Mononuclear cell (primary cell): ENCODE measurements around the gene DENND5A. TPM values are rescaled to one million over a fixed set of nuclear protein-coding genes. Genes with fewer than 3 reads are reported as not detected.
A peak's percentile ranks its signal among the peaks of the same experiment; 100 is the strongest.

Experiments used
- H3K27me3 ChIP-seq: 2 replicates; pipeline ENCODE4 v1.6.0; 2011; ENCODE audit warnings: low read length, control low read depth; ENCODE audit not compliant: insufficient read depth
- H3K4me1 ChIP-seq: 2 replicates; pipeline ENCODE4 v1.5.1; 2011; ENCODE audit warnings: mild to moderate bottlenecking, low read length, control low read depth; ENCODE audit not compliant: insufficient read depth
- H3K4me3 ChIP-seq: 2 replicates; pipeline ENCODE4 v1.5.1; 2011; ENCODE audit warnings: mild to moderate bottlenecking, low read length, moderate library complexity
- H3K9me3 ChIP-seq: 2 replicates; pipeline ENCODE4 v1.5.1; 2011; ENCODE audit warnings: low read depth, mild to moderate bottlenecking, control low read depth, low read length
- total RNA-seq: library from RNA; depleted of rRNA; stranded (reverse); fragments of >200 nt; gene quantifications from one replicate; pipeline ENCODE4 v1.2.3, GENCODE V29; 2012

The DENND5A gene
- total RNA-seq, result 284 TPM

GRCh38 chr11:9265211-9266131 is at the start of gene DENND5A:
TSS of gene DENND5A (minus strand) at chr11:9265350. CDS start at chr11:9265069, 281 bp downstream.
- H3K4me1 ChIP-seq, result peaks cover 26% of the 10 kb centered on the region
- no peaks in the 10 kb centered on the region for H3K27me3 ChIP-seq
- peak within 1 kb of the TSS; percentile 83 for H3K4me3 ChIP-seq
- H3K9me3 ChIP-seq, result no peaks in the 10 kb centered on the region

DNA sequence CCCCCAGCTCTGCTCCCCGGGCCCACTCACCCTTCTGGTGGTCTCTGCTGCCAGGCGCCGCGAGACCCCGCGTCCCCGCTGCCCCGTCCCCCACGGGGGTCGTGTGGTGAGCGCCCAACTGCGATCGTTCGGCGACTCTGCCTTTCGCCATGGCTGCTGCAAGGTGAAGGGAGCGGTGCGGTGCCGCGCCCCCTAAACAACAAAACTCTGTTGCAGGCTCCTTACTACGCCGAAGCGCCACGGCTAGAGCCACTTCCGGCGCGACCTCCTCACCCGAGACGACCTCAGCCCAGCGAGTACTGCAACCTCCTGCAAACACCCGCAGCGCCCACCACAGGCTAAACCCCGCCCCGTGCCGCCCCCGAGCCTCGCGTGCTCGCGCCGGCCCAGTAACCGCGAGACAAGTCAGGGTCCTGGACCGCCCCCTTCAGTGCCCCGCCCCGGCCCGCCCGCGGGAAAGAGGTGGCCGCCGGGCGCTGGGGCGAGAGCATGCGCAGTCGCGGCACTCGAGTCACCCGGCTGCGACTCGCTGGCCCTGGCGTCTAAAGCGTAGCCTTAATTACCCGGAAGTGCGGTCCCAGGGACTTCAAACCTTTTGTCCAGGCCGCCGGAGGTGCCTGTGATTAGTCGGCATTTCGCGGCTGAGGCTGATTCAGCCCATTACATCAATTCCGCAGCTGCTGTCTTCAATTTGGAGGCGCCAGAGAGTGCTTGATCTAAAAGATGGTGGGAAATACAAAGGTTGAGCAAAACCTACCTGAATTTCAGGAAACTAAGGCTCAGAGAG is 49.3 kb upstream of the DENND5A start, which contains the start of gene TMEM41B:
TSS of gene TMEM41B (minus strand) at position 303 of the 787 bp plus-strand sequence. CDS start at position 151, 152 bp downstream.
- Histone ChIP-seq H3K9me3 (no peaks in the 10 kb centered on the region), H3K4me3 (peak within 1 kb of the TSS; percentile 88), H3K27me3 (no peaks in the 10 kb centered on the region), H3K4me1 (peaks cover 35% of the 10 kb centered on the region)

- peak overlapping the region; percentile 88 for H3K4me3 ChIP-seq
Measured at GRCh38 chr11:9313648-9314290, 48.6 kb upstream of the DENND5A start.

DNA sequence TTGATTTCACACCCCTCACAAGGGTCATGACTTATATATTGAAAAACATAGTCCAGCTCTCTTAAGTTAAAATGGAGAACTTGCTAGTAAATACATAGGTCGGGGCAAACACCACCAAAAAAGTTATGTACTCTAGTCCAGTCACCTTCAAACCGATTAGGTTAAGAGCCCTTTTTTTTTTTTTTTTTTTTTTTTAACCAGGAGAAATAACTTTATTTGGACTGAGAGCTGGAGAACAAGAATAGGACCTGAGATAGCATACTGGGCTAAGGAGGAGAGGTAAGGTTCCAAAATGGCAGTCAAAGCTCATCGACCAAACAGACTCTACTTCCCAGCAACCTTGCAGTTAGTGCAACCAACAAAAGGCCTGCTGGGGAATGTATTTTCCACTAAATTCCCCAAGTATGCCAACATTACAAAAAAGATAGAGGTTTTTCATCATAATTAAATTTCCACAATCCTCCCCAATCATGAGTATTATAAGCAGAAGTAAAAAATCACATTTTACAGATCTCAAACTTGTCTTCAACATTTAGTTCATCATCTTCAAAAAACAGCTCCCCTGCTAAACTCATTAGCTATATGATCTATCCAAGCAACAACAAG is 45.4 kb upstream of the DENND5A start:
- H3K27me3 ChIP-seq, result no peaks in the 10 kb centered on the region
- no peaks in the 10 kb centered on the region for H3K9me3 ChIP-seq
- no peak overlapping the region for H3K4me3 ChIP-seq
- peaks cover 23% of the 10 kb centered on the region for H3K4me1 ChIP-seq

More at GRCh38 chr11:9313648-9314290, 48.6 kb upstream of the DENND5A start:
- peaks cover 35% of the 10 kb centered on the region for H3K4me1 ChIP-seq
- no peaks in the 10 kb centered on the region for H3K27me3 ChIP-seq
- no peaks in the 10 kb centered on the region for H3K9me3 ChIP-seq

DNA sequence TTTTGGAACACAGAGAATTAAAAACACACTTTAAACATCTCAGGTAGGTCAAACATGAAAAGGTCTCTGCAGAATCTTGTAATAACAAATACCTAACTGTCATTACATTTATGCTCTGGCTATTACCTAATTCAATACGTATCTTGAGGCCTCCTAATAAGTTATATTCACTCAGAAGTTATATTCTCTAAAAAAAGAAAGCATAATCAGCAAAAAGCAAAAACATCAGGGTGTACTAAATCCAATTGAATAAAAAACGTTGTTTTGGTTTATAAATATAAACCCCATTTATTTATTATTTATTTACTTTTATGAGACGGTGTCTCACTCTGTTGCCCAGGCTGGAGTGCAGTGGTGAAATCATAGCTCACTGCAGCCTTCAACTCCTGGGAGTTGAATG is 39.0 kb upstream of the DENND5A start:
- Histone ChIP-seq H3K4me3 (no peak overlapping the region), H3K9me3 (no peaks in the 10 kb centered on the region), H3K27me3 (no peaks in the 10 kb centered on the region), H3K4me1 (peaks cover 7% of the 10 kb centered on the region)

DNA sequence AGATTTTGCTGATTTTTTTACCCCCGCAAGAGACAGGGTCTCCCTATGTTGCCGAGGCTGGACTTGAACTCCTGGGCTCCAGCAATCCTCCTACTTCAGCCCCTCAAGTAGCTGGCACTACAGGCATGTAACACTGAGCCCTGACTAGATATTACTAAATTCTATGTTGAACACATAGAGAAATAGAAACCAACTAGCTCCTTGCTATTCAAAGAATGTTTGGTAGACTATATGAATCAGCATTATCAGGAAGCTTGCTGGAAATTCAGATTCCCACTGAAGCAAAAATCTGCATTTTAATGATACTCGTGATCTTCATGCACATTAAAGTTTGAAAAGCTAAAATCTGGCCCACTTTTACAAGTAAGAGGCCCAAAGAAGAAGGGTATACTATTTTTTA is 37.3 kb upstream of the DENND5A start:
- Histone ChIP-seq H3K4me1 (peaks cover 7% of the 10 kb centered on the region), H3K27me3 (no peaks in the 10 kb centered on the region), H3K9me3 (no peaks in the 10 kb centered on the region), H3K4me3 (no peak overlapping the region)

DNA sequence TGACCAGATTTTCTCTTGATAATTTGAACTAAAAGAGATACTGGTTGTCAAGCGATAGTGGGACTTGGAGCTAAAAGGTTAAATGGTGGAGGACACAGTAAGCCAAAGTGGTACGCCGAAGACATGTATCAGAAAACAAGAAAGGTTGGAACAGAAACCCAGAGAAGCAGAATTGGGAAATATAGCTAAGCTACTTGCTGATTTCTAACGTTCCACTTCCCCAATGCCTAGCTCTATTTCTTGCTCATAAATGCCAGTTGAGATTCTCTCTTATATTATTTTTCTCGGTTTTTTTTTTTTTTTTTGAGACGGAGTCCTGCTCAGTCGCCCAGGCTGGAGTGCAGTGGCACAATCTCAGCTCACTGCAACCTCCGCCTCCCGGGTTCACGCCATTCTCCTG is 36.6 kb upstream of the DENND5A start:
- peaks cover 7% of the 10 kb centered on the region for H3K4me1 ChIP-seq
- no peaks in the 10 kb centered on the region for H3K9me3 ChIP-seq
- H3K27me3 ChIP-seq, result no peaks in the 10 kb centered on the region
- no peak overlapping the region for H3K4me3 ChIP-seq

GRCh38 chr11:9293646-9294045 is 28.5 kb upstream of the DENND5A start:
- H3K4me3 ChIP-seq, result no peak overlapping the region
- H3K9me3 ChIP-seq, result no peaks in the 10 kb centered on the region
- H3K27me3 ChIP-seq, result no peaks in the 10 kb centered on the region
- H3K4me1 ChIP-seq, result no peaks in the 10 kb centered on the region

- H3K4me3 ChIP-seq, result no peak overlapping the region
- H3K4me1 ChIP-seq, result no peaks in the 10 kb centered on the region
- no peaks in the 10 kb centered on the region for H3K27me3 ChIP-seq
- no peaks in the 10 kb centered on the region for H3K9me3 ChIP-seq
Measured at GRCh38 chr11:9285850-9286587, 20.9 kb upstream of the DENND5A start.

- Histone ChIP-seq H3K4me1 (peaks cover 7% of the 10 kb centered on the region), H3K27me3 (no peaks in the 10 kb centered on the region), H3K4me3 (no peak overlapping the region), H3K9me3 (no peaks in the 10 kb centered on the region)
Measured at GRCh38 chr11:9280655-9281301, 15.6 kb upstream of the DENND5A start.

DNA sequence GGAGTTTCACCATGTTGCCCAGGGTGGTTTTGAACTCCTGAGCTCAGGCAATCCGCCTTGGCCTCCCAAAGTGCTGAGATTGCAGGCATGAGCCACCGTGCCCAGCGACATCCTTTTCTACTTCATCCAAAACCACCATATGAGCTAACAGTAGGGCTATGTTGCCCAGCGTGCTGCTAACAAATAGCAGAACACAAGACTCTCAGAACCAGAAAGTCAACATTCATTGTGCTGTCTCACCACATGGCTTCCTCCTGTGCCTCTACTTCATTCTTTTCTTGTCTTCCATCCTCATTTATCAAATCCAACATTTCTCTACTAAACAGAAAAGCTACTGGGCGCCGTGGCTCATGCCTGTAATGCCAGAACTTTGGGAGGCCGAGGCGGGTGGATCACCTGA is 12.0 kb upstream of the DENND5A start:
- Histone ChIP-seq H3K27me3 (no peaks in the 10 kb centered on the region), H3K4me3 (no peak overlapping the region), H3K4me1 (peaks cover 33% of the 10 kb centered on the region), H3K9me3 (no peaks in the 10 kb centered on the region)

- H3K9me3 ChIP-seq, result no peaks in the 10 kb centered on the region
- no peaks in the 10 kb centered on the region for H3K27me3 ChIP-seq
- H3K4me1 ChIP-seq, result peaks cover 33% of the 10 kb centered on the region
- H3K4me3 ChIP-seq, result no peak overlapping the region
Measured at GRCh38 chr11:9276571-9276970, 11.4 kb upstream of the DENND5A start.

- H3K27me3 ChIP-seq, result no peaks in the 10 kb centered on the region
- no peaks in the 10 kb centered on the region for H3K9me3 ChIP-seq
- H3K4me3 ChIP-seq, result no peak overlapping the region
- peaks cover 26% of the 10 kb centered on the region for H3K4me1 ChIP-seq
Measured at GRCh38 chr11:9274499-9275258, 9.5 kb upstream of the DENND5A start.
